Lower lobe of right lung (tissue), 2 donors: Measurements from ENCODE around the gene CCDC146. TPM values are rescaled to one million over a fixed set of nuclear protein-coding genes. Genes with fewer than 3 reads are reported as not detected.
A peak's percentile ranks its signal among the peaks of the same experiment; 100 is the strongest.
"Not testable (repeated sequence)": the region's sequence is repeated elsewhere in the genome, so short reads cannot be mapped to it uniquely, and the experiment has no call there.

Experiments
- ATAC-seq, 2 donors: fragments of 200-7000 bp; cut with Tn5 transposase; one replicate each; pipeline ENCODE4 v1.9.1; 2020 to 2022; ENCODE audit warnings: mild to moderate bottlenecking in 2 of 2, moderate library complexity in 2 of 2
- DNase-seq: peaks from one replicate; pipeline ENCODE4 v3.0.0-alpha.2; 2020
- H3K27ac ChIP-seq: fragments of 200-600 bp; one replicate; pipeline ENCODE4 v1.8.0; 2022
- H3K27me3 ChIP-seq: fragments of 200-600 bp; one replicate; pipeline ENCODE4 v1.8.0; 2022; ENCODE audit warnings: low read depth
- H3K36me3 ChIP-seq: fragments of 200-600 bp; one replicate; pipeline ENCODE4 v1.8.0; 2022; ENCODE audit warnings: mild to moderate bottlenecking
- H3K4me1 ChIP-seq: fragments of 200-600 bp; one replicate; pipeline ENCODE4 v1.8.0; 2022
- H3K4me3 ChIP-seq: fragments of 200-600 bp; one replicate; pipeline ENCODE4 v1.8.0; 2022; ENCODE audit warnings: mild to moderate bottlenecking
- H3K9me3 ChIP-seq: fragments of 200-600 bp; one replicate; pipeline ENCODE4 v1.8.0; 2022
- intact Hi-C: fragments of 100-400 bp; cut with DNase I; formaldehyde crosslinking; loops from one replicate; pipeline ENCODE4 v1.11.0; 2022
- total RNA-seq: library from RNA; stranded (reverse); fragmentation: NEBNext Ultra II Directional; extraction: Animal tissue kit (Norgen Biotek cat#: 25700); gene quantifications from one replicate; pipeline ENCODE4 v1.2.1, GENCODE V29; 2021
- TF ChIP-seq, protein P1 (sequence below): fragments of 200-600 bp; IDR thresholded peaks from one replicate; pipeline ENCODE4 v1.8.0; 2022; ENCODE audit warnings: antibody characterized with exemption, mild to moderate bottlenecking
- donor health status: DM: no; HTN: yes; CAD: no; lungs with severe emphysema.

Gene CCDC146
- total RNA-seq, 1 donor from 2014 or later, result 17.3 TPM

DNA sequence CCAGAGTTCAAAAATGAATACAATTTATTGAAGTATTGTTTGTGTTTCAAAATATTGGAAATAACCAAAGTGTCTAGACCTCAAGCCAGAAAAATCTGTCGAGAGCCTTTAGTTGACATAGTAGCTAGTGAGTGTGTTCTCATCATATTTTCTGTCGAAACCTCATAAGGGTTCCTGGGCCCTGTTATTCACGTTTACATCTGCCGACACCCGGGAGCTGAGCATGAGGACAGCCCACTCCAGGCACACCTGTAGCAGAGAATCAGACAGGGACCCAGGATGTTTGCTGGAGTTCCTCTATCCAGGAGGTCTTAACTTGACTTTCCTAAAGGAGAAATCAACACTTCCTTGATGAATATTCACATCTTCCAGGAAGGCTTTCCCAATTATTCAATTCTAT lies 149.4 kb downstream of the CCDC146 start:
- intact Hi-C loops, result no loop called here
- Histone ChIP-seq H3K27me3 (no peaks in the 10 kb centered on the region), H3K36me3 (no peaks in the 10 kb centered on the region), H3K4me1 (peaks cover 15% of the 10 kb centered on the region), H3K27ac (no peak overlapping the region), H3K9me3 (no peaks in the 10 kb centered on the region), H3K4me3 (no peak overlapping the region)
- DNase-seq (no peak), ATAC-seq (peak; percentile 74 to 80)
- TF ChIP-seq, protein P1, sequence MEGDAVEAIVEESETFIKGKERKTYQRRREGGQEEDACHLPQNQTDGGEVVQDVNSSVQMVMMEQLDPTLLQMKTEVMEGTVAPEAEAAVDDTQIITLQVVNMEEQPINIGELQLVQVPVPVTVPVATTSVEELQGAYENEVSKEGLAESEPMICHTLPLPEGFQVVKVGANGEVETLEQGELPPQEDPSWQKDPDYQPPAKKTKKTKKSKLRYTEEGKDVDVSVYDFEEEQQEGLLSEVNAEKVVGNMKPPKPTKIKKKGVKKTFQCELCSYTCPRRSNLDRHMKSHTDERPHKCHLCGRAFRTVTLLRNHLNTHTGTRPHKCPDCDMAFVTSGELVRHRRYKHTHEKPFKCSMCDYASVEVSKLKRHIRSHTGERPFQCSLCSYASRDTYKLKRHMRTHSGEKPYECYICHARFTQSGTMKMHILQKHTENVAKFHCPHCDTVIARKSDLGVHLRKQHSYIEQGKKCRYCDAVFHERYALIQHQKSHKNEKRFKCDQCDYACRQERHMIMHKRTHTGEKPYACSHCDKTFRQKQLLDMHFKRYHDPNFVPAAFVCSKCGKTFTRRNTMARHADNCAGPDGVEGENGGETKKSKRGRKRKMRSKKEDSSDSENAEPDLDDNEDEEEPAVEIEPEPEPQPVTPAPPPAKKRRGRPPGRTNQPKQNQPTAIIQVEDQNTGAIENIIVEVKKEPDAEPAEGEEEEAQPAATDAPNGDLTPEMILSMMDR, result no peak

DNA sequence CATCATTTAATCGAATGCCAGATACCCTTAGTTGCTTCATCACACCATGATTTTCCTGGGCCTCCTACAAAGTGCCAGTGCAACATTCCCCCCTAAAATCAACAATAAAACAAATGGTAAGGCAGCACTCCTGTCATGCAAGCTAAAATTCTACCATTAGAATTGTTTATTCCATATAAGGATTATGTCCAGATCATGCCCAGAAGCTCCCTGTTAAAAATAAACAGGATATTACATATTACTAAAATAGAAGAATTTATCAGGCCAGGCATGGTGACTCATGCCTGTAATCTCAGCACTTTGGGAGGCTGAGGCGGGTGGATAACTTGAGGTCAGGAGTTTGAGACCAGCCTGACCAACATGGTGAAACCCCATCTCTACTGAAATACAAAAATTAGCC lies 153.2 kb downstream of the CCDC146 start:
- intact Hi-C loops, H3K27ac ChIP-seq, H3K4me1 ChIP-seq, H3K9me3 ChIP-seq, H3K27me3 ChIP-seq, ATAC-seq, H3K4me3 ChIP-seq, H3K36me3 ChIP-seq, DNase-seq: not testable (repeated sequence)

DNA sequence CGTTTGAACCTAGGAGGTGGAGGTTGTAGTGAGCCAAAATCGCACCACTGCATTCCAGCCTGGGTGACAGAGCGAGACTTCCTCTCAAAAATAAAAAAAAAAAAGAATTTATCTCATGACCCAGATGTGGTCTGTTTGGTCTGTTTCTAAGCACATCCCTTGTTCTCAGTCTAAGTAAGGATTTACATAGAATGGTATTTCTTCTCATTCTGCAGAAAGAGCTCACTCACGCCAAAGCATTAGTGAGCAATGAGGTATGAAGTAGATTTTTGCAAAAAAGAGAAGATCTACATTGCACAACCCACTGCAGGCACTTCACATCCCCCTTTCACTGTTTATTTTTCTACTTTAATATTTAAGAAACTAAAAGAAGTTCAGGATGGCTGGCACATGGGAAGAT lies 153.7 kb downstream of the CCDC146 start:
- Histone ChIP-seq H3K36me3 (no peaks in the 10 kb centered on the region), H3K4me1 (no peaks in the 10 kb centered on the region), H3K27me3 (no peaks in the 10 kb centered on the region), H3K9me3 (no peaks in the 10 kb centered on the region), H3K27ac (no peak overlapping the region), H3K4me3 (no peak overlapping the region)
- DNase-seq, result no peak
- ATAC-seq, result no peak
- intact Hi-C loops, result no loop called here
- TF ChIP-seq, protein P1, result no peak

DNA sequence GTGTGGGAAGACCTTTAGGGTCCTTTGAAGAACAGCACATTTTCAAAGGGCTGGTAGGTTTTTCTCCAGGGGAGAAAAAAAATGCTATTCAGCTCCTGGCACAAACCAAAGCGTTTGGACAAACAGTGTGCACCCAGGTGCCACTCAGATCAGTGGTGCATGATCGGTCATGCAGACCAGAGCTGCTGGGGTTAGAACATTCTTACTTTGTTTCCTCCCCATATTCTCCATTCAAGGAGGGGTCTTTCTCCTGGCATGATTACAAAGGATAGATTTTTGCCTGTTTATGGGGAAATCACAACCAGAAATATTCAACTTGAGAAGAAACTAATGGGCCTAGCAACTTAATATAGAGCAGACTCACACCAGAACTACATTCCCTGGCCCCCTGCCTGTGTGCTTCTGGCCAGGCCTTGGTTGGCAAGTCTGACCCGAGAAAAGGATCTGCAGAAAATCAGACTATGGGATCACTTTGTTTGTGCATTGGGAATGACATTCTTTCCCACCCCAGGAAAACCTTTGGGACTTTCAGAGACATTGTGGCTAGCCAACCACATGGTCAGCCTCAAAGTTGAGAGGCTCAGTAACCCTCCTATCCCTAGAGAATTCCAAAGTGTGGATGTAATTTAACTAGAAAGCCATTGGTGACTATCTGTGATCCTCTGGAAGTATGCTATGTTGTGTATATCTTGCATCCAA lies 159.5 kb downstream of the CCDC146 start:
- no peaks in the 10 kb centered on the region for H3K9me3 ChIP-seq
- ATAC-seq, result no peak
- H3K27me3 ChIP-seq, result no peaks in the 10 kb centered on the region
- TF ChIP-seq, protein P1, result no peak
- H3K27ac ChIP-seq, result no peak overlapping the region
- H3K4me1 ChIP-seq, result no peaks in the 10 kb centered on the region
- intact Hi-C loops, result no loop called here
- DNase-seq, result no peak
- no peak overlapping the region for H3K4me3 ChIP-seq
- no peaks in the 10 kb centered on the region for H3K36me3 ChIP-seq

DNA sequence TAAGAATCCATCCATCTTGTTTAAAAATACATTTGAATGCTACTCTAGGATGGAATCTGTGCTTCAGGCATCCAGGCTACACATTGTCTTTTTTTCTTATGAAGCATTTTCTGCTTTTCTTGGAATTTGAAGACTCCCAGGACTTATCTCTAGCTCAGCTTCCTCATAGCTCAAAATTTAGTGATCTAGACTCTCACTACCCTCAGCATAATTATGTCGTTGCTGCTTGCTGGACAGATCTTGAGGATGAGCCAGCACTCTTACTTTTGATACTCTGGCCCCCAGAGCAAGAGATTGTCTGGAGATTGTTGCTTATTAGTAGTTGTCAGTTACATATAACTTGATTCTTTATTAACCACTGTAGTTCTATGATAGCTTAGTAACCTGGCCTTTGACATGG lies 160.5 kb downstream of the CCDC146 start:
- Histone ChIP-seq H3K9me3 (no peaks in the 10 kb centered on the region), H3K36me3 (no peaks in the 10 kb centered on the region), H3K27me3 (no peaks in the 10 kb centered on the region), H3K27ac (no peak overlapping the region), H3K4me3 (no peak overlapping the region), H3K4me1 (no peaks in the 10 kb centered on the region)
- TF ChIP-seq, protein P1, result no peak
- ATAC-seq (no peak), DNase-seq (no peak)
- intact Hi-C loops, result no loop called here

DNA sequence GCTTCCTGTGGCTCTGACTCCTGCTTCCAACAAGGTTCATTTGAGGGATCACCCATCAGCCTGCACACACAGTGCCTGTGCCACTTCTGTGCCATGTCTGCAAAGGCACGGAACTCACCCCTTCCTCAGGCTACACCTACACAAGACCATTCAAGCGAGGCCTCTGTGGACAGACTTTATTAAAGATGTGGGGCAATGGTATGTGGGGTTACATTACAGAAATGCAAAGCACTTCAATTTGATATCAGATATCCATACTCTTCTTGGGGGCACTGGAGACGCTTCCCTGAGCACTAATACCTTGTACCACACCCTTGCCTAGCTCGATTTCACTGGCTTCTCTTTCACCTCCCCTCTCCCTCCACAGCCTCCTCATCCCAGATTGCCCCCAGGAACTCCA lies 161.6 kb downstream of the CCDC146 start:
- TF ChIP-seq, protein P1, result no peak
- intact Hi-C loops, result no loop called here
- DNase-seq (no peak), ATAC-seq (no peak)
- Histone ChIP-seq H3K4me3 (no peak overlapping the region), H3K27ac (no peak overlapping the region), H3K36me3 (no peaks in the 10 kb centered on the region), H3K9me3 (no peaks in the 10 kb centered on the region), H3K27me3 (no peaks in the 10 kb centered on the region), H3K4me1 (peaks cover 6% of the 10 kb centered on the region)
